Measurements from ENCODE around the gene BZW2.

GRCh38 chr7:16626388-16626787, 19.6 kb upstream of the BZW2 start:
- TF ChIP-seq POLR2AphosphoS5 (IDR thresholded peaks at IDR 0.05; ENCODE audit: borderline replicate concordance, low read depth, low read length) (no peak), EZH2 (IDR thresholded peaks at IDR 0.05) (no peak), FOXP2 (optimal IDR thresholded peaks at IDR 0.05; ENCODE audit: control extremely low read depth, extremely low read length, insufficient read depth) (no peak)

Data from SK-N-MC (cell line).